GM19351 (cell line): Measurements from ENCODE around the gene FYB1.

Experiments used
- ATAC-seq: cut with Tn5 transposase; IDR thresholded peaks from one replicate; pipeline ENCODE4 v1.9.1; 2021; ENCODE audit warnings: mild to moderate bottlenecking, moderate library complexity; ENCODE audit not compliant: unreplicated experiment

FYB1 gene

DNA sequence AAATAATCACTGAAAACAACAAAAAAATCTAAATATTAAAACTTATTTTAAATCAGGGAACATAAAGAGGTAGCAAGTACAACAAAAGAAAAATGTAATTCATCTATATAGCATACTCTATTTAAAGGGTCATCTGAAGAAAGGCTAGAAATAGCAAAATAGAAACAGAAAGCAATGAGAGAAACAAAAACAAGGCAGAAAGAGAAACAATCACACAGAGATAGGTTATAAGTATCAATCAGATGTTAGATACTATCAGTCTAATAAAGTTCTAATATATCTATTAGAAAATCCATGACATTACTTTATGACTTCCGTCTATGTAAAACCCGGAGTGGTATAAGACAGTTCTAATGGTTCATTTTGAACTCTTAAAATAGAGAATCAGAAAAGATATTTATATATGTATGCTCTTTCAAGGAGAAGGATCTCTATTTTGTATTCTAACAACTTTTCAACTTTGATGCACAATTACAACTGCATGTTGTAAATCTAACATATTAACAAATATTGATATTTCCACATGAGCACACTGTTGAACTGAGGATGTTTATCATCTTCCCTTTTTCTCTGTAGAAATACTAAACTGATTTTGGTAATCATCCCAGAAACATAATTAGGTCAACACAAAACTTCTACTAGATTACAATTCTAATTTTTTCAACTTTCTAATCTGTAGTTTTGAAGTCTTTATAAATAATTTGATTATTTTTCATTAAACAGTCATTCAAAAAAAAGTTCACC is 161.0 kb downstream of the FYB1 start:
- peak; percentile 85 for ATAC-seq

DNA sequence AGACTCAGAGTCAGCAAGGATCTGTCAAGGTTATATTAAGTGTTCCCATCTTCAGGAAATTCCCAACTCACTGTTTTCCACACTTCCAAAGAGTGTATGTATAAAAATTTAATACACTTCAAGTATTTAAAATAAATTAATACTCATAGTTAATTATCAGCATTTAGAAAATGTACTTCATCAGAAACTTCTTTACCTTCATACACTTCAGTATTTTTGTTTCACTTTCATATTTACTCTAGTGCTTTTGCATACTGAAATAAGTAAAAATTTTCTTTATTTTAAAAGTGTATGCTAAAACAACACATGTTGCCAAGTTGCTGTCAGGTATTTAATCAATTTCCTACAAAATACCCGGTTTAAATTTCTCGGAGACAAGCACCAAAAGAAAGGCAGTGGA is 161.6 kb downstream of the FYB1 start:
- peak; percentile 55 for ATAC-seq

DNA sequence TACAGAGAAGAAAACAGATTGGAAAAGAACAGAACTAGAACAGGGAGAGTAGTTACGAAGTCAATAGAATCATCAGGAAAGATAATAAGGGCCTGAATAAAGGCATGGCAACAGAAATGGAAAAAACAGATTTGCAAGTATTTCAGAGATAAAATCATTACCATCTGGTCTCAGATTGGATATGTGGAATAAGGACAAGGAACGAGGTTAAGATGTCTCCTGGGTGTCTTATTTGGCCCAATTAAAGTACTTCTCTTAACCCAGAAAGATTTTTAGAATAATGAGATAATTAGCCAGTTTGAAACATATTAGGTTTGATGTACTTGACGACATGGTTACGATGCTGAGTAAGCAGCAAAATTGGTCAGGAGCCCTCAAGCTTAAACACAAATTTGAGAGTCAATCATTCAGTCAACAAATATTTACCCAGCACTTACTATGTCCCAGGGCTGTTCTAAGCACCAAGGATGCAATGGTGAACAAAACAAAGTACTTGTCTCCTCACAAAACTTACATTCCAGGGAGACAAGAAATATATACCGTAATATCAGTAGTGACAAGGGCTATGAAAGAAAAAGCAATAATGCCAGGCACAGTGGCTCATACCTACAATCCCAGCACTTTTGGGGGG is 163.5 kb downstream of the FYB1 start:
- no peak for ATAC-seq
